Mammary epithelial cell (primary cell): ENCODE results near the gene EIF6.

Experiments
- CTCF ChIP-seq, 2 donors: IDR thresholded peaks in 1 of 2; conservative IDR thresholded peaks in 1 of 2; 2 replicates each; pipeline ENCODE4 v1.5.1; 2011 to 2012; ENCODE audit warnings: inconsistent platforms in 2 of 2, low read length in 2 of 2, mild to moderate bottlenecking in 2 of 2, control low read depth in 1 of 2, low read depth in 1 of 2; ENCODE audit not compliant: insufficient read depth in 1 of 2; ENCODE audit errors: extremely low read depth in 1 of 2
- EZH2 ChIP-seq: IDR thresholded peaks from 2 replicates; pipeline ENCODE4 v1.6.1; 2012; ENCODE audit warnings: low read length, inconsistent platforms, borderline replicate concordance

- TF ChIP-seq CTCF (conservative IDR thresholded peaks at IDR 0.05 in 1 of 2, IDR thresholded peaks at IDR 0.05 in 1 of 2; ENCODE audit: extremely low read depth in 1 of 2, insufficient read depth in 1 of 2, low read depth in 1 of 2, low read length in 2 of 2) (no peak), EZH2 (no peak)
These were observed 3.0 kb downstream of the EIF6 start for GRCh38 chr20:35281506-35282101.
